Ovary (tissue), 9 donors: Measurements from ENCODE around the gene LIN37. TPM values are rescaled to one million over a fixed set of nuclear protein-coding genes. Genes with fewer than 3 reads are reported as not detected.
"Not testable (repeated sequence)": the region's sequence is repeated elsewhere in the genome, so short reads cannot be mapped to it uniquely, and the experiment has no call there.

Experiments
- DNase-seq, 5 donors: peaks; one replicate each; pipeline ENCODE4 v3.0.0-alpha.2; 2019 to 2020
- H3K27ac ChIP-seq, 2 donors: fragments of 200-600 bp; one replicate each; pipeline versions ENCODE4 v1.5.1 to v1.8.0; 2019 to 2022
- H3K27me3 ChIP-seq: fragments of 200-600 bp; one replicate; pipeline ENCODE4 v1.8.0; 2022
- H3K36me3 ChIP-seq: fragments of 200-600 bp; sonication (generic); one replicate; pipeline ENCODE4 v1.5.1; 2019
- H3K4me1 ChIP-seq: one replicate; pipeline ENCODE4 v1.8.1; 2013; ENCODE audit warnings: mild to moderate bottlenecking, moderate library complexity; ENCODE audit not compliant: insufficient read depth
- H3K4me3 ChIP-seq: fragments of 200-600 bp; sonication (generic); one replicate; pipeline ENCODE4 v1.5.1; 2017
- H3K9me3 ChIP-seq, 2 donors: fragments of 200-600 bp in 1 of 2; sonication (generic) in 1 of 2; one replicate each; pipeline versions ENCODE4 v1.5.1 to v1.8.1; 2013 to 2019; ENCODE audit warnings: mild to moderate bottlenecking in 1 of 2, moderate library complexity in 1 of 2
- CTCF ChIP-seq, 3 donors: fragments of 450-650 bp in 2 of 3; fragments of 200-600 bp in 1 of 3; IDR thresholded peaks; one replicate each; pipeline versions ENCODE4 v1.5.1 to v1.8.0; 2016 to 2022; ENCODE audit warnings: antibody characterized with exemption in 3 of 3, mild to moderate bottlenecking in 1 of 3
- EP300 ChIP-seq: sonication (generic); formaldehyde crosslinking; IDR thresholded peaks from one replicate; pipeline ENCODE4 v1.6.1; 2017; ENCODE audit warnings: antibody characterized with exemption
- POLR2A ChIP-seq: fragments of 450-650 bp; IDR thresholded peaks from one replicate; pipeline ENCODE4 v1.6.1; 2017; ENCODE audit warnings: antibody characterized with exemption, mild to moderate bottlenecking, moderate library complexity
- WGBS, 3 donors: extraction: QIAGEN DNeasy Blood & Tissue Kit in 1 of 3; methylation state at CpG; one replicate each; pipeline versions ENCODE4 v1.1.5 to v1.1.7; 2013 to 2017; 5-methylcytosine and 5-hydroxymethylcytosine counted together
- intact Hi-C, 4 donors: fragments of 100-400 bp; cut with DNase I; formaldehyde crosslinking; loops; one replicate each; pipeline versions ENCODE4 v1.11.0 to v1.15.1; 2022 to 2023
- polyA plus RNA-seq, 2 donors: library from polyadenylated mRNA; stranded (reverse); fragments of 200-250 nt in 1 of 2; fragments of 350-450 nt in 1 of 2; fragmentation: Illumina TruSeq in 1 of 2; extraction: RNeasy Lipid Tissue Mini Kit (QIAGEN cat#74804) in 1 of 2; gene quantifications; one replicate each; pipeline ENCODE4 v1.2.3, GENCODE V29; 2013 to 2014
- total RNA-seq, 7 donors: library from RNA; depleted of rRNA in 2 of 7; stranded (reverse); fragments of >200 nt in 2 of 7; fragmentation: NEBNext Ultra II Directional in 3 of 7; extraction: Animal tissue kit (Norgen Biotek cat#: 25700) in 3 of 7; gene quantifications; one replicate each; pipeline versions ENCODE4 v1.1.0 to v1.2.4, GENCODE V29; 2016 to 2023
- donor health status: DM: no; HTN: no; CAD: no; lungs with moderate emphysema.
- donor health status: DM: no; HTN: no; CAD: no.
- donor health status: Bipolar disorder and iron deficiency.
- donor health status: DM: yes; HTN: yes; CAD: no.
- donor health status: DM: no; HTN: no; CAD: no.
- donor health status: DM: yes; HTN: yes; CAD: no.

The LIN37 gene
- total and polyA plus RNA-seq, 9 donors, result 9.8 to 25.6 (median 19.1) TPM

DNA sequence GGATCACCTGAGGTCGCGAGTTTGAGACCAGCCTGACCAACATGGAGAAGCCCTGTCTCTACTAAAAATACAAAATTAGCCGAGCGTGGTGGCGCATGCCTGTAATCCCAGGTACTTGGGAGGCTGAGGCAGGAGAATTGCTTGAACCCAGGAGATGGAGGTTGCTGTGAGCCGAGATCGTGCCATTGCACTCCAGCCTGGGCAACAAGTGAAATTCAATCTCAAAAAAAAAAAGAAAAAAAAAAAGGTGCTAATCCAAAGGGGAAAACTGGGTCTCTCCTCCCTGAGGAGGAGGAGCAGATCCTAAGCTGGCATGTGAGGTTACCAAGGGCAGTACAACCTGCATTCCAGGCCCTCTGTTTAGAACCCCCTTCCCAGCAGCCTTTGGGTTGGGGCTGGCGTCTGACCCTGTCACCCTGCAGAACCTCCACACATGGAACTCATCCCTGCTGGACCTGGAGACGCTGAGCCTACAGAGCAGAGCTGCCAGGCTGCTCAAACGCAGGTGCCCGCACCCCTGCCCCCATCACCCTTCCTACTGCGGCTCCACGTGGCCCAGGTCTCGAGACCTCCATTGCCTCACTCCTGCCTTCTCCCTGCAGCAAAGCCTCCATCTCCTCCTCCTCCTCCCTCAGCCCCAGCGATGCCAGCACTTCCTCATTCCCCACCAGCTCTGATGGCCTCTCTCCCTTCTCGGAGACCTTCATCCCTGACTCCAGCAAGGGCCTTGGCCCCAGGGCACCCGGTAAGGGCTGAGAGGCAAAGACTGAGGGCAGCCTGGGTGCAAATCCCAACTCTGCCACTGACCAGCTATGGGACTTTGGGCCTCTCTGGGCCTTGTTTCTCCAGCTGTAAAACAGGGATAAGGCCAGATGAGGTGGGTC, 16.3 kb downstream of the LIN37 start:
- no peaks in the 10 kb centered on the region for H3K36me3 ChIP-seq
- 85 to 90% (median 90%) methylated on average over 17 of the region's 17 CpGs for WGBS, 3 donors

DNA sequence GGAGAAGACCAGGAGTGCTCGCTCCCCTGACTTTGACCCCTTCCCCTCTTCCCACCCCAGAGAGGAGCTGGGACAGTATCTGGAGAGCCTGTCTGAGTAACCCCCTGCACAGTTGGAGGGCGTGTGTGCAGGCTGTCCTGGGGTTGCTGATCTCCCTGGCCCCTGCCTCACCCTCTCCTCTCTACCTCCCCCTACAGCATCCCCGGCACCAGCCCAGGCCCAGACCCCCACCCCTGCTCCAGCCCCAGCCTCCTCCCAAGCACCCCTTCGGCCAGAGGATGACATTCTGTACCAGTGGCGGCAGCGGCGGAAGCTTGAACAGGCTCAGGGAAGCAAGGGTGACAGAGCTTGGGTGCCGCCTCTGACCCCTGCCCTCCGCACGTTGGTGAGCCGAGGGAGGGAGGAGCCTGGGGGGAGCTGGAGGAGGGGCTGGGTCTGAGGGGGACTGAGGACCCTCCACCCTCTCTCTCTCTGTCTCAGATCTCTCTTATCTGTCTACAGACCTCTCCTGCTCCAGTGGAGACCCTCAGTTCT, 18.3 kb downstream of the LIN37 start:
- no peak for TF ChIP-seq EP300
- TF ChIP-seq CTCF (IDR thresholded peaks at IDR 0.05), result no peak
- no peak for TF ChIP-seq POLR2A
- peak in 1 of 5 donors; percentile 39 for DNase-seq
- H3K27me3 ChIP-seq, result no peaks in the 10 kb centered on the region
- H3K9me3 ChIP-seq, result no peaks in the 10 kb centered on the region
- H3K4me3 ChIP-seq, result no peak overlapping the region
- no peaks in the 10 kb centered on the region for H3K36me3 ChIP-seq
- intact Hi-C loops, result no loop called here
- H3K27ac ChIP-seq, result peak overlapping the region in 1 of 2 donors; percentile 76
- H3K4me1 ChIP-seq, result peaks cover 19% of the 10 kb centered on the region
- WGBS, 3 donors, result 76 to 83% (median 80%) methylated on average over 11 of the region's 11 CpGs

More for the DNA sequence above, 16.3 kb downstream of the LIN37 start:
- peak in 1 of 5 donors; percentile 19 for DNase-seq
- Histone ChIP-seq H3K9me3 (no peaks in the 10 kb centered on the region), H3K27me3 (no peaks in the 10 kb centered on the region), H3K4me3 (no peak overlapping the region), H3K27ac (no peak overlapping the region), H3K4me1 (peaks cover 19% of the 10 kb centered on the region)
- no peak for TF ChIP-seq CTCF (IDR thresholded peaks at IDR 0.05)
- TF ChIP-seq EP300, result no peak
- TF ChIP-seq POLR2A, result no peak
- intact Hi-C loops, result no loop called here

DNA sequence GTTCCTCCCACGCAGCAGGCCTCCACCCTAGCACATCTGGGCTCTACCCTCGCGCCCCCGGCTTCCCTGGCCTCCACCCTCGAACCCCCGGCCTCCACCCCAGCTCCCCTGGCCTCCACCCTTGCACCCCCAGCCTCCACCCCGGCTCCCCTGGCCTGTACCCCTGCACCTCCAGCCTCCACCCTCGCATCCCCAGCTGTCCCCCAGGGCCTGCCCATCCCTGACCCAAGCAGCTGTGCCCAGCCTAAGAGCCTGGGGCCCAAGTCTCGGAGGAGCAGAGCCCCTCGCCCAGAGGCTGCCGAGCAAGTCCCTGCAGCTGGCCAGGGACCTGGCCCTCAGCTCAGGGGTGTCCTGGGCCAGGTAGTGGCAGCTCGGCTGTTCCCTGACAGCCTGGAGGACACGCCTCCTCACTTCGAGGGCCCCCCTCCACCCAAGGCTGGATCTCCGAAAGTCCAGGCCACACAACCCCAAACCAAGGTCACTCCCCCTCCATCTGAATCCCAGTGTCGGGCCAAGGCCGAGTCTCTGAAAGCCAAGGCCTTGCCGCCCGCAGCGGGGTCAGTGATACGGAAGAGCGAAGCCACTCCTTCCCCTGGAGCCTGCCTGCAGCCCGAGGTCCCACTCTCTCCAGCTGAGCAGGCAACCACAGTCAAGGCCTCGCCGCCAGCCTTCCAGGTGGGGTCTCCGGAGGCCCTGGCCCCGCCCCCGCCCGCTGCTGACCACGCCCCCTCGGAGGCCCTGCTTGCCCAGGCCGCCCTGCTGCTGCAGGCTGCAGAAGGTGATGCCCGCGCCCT, 19.1 kb downstream of the LIN37 start:
- intact Hi-C loops, result no loop called here
- no peaks in the 10 kb centered on the region for H3K36me3 ChIP-seq
- DNase-seq, result peak; percentile 82 to 92 (median 90)
- TF ChIP-seq EP300 (no peak), CTCF (IDR thresholded peaks at IDR 0.05) (no peak), POLR2A (no peak)
- no peaks in the 10 kb centered on the region for H3K27me3 ChIP-seq
- no peak overlapping the region for H3K4me3 ChIP-seq
- H3K4me1 ChIP-seq, result peaks cover 19% of the 10 kb centered on the region
- 22 to 38% (median 33%) methylated on average over 24 to 34 of the region's 34 CpGs for WGBS, 3 donors
- H3K9me3 ChIP-seq, result no peaks in the 10 kb centered on the region
- peak overlapping the region in 1 of 2 donors; percentile 76 for H3K27ac ChIP-seq

DNA sequence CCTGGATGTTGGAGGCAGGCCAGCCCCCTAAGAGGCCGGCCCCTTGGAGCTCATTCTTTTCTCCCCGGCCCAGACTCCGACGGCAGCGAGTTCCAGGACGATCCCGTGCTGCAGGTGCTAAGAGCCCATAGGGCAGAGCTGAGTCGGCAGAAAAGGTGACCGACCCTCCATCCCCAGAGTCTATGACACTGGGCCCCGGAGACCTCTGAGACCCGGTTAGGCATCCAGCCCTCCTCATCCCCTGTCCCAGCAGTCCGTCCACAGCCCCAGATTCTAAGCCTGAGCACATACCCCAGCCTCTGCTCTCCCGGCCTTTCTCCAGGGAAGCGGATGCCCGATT, 19.7 kb downstream of the LIN37 start:
- TF ChIP-seq EP300 (no peak), POLR2A (no peak)
- WGBS, 3 donors, result 21 to 40% (median 23%) methylated on average over 15 of the region's 15 CpGs
- no peaks in the 10 kb centered on the region for H3K27me3 ChIP-seq
- DNase-seq, result no peak
- H3K4me1 ChIP-seq, result peaks cover 19% of the 10 kb centered on the region
- H3K36me3 ChIP-seq, result no peaks in the 10 kb centered on the region
- H3K4me3 ChIP-seq, result no peak overlapping the region
- no peaks in the 10 kb centered on the region for H3K9me3 ChIP-seq
- intact Hi-C loops, result no loop called here
- peak overlapping the region; percentile 24 to 76 for H3K27ac ChIP-seq

DNA sequence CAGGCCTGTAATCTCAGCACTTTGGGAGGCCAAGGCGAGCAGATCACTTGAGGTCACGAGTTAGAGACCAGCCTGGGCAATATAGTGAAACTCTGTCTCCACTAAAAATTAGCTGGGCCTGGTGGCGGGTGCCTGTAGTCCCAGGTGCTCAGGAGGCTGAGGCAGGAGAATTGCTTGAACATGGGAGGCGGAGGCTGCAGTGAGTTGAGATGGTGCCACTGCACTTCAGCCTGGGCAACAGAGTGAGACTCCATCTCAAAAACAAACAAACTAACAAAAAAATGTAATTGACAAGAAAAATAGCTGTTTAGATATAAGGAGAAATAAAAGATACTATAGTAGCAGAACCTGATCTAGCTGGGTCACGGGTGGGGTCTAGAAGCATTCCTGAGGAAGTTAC, 24.0 kb downstream of the LIN37 start:
- 92 to 96% (median 93%) methylated on average over 5 of the region's 5 CpGs for WGBS, 3 donors
- DNase-seq, H3K36me3 ChIP-seq, H3K27ac ChIP-seq, H3K9me3 ChIP-seq, H3K4me3 ChIP-seq, intact Hi-C loops, H3K27me3 ChIP-seq: not testable (repeated sequence)
- H3K4me1 ChIP-seq, result peaks cover 22% of the 10 kb centered on the region
